NCI-H2081 (cell line): ENCODE measurements around the gene CTU2.
A peak's percentile ranks its signal among the peaks of the same experiment; 100 is the strongest.

Source experiments
- DNase-seq, 2 experiments: peaks; one replicate each; lab custom pipeline; 2025; lab: John Stamatoyannopoulos, UW

The CTU2 gene

DNA sequence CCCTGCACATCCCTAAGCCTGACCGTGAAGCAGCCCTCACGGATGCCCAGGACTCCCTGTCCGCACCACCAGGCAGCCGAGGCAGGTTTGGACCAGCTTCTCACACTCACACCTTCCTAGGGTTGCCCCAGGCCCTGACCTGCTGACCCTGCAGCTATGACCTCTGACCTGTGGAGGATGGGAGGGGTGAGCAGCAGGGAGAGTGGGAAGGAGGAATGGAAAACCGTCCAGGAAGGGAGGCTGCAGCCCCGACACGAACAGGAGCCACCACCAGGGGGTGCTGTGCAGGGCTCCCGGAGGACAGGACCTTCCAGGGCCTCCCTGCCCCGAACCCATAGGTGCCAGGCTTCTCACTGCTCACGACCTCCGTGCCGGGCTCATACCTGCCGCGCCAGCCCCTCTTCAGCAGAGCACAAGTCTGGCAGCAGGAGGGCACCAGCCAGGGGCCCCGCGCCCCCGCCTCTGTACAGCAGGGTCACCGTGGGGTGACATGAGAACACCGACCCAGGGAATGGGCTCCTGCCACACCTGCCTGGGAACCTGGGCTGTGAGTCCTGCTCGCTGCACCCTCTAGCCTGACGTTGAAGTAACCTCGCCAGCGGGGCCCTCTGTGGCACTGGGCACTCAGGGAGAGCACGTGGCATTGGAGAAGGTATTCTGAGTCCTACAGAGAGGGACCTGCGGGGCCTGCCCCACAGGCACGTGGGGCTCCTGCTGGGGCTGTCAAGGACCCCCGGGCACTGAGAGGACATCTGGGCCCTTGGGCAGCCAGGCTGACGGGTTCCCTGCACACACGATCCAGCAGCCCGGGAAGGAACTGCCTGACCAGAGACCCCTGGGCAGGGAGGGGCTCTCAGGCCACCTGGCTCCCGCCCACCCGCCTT is 37.6 kb downstream of the CTU2 start:
- peak; percentile 21 to 26 for DNase-seq

DNA sequence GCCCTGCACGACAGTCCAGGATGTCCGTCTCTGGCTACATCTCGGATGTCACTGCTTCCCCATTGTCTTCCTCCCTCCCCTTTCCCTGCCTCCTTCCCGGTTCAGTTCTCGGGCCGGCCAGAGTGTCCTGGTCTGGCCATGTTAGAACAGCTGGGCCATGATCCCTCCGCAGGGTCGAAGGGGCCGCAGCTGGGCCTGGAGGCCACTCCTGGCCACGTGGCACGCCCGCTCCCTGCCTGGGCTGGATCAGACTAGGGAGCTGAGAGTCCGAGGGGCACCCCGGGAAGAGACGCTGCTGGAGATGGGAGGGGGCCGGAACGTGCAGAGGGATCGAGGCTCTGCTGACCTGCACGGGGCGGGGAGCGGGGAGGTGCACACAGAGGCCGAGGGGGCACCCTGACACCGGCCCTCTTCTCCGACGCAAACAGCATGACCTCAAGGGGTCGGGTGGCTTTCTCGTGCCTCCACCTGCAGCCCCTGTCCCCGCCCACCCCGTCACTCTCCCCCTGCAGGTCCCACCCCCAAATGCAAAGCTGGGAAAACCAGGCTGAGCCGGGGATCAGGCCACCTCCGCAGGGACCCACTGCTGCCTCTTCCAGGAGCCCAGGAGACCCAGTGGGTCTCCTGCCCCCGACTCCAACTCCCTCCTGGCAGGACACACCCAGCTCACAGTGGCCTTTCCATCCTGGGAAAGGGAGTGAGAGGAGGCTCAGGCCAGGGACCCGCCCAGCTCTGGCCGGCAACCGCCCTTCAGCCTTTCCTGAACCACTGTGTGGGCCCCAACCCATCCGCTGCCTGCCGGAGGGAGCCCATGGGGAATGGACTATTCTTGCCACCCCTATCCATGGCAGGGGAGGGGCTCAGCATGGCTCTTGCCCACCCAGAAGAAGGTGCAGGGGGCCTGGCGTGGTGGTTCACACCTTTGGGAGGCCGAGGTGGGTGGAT is 38.5 kb downstream of the CTU2 start:
- no peak for DNase-seq

DNA sequence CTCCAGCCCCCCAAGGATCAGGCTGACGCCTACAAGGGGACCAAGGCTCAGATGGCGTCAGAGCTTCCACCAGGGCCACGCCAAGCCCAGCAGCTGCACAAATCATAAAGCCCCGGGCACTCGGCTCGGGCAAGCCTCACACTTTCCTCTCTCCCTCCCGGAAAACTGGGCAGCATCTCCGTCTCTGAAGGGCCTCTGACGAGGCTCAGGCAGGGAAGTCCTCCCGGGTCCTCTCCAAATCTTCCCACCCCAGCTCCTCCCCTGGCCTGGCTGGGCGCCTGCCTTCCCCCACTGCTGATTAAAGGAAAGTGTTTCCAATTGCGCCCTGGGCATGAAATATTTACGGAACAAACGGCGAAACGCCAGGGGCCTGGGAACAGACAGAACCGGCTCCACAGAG is 40.2 kb downstream of the CTU2 start:
- DNase-seq, result no peak

DNA sequence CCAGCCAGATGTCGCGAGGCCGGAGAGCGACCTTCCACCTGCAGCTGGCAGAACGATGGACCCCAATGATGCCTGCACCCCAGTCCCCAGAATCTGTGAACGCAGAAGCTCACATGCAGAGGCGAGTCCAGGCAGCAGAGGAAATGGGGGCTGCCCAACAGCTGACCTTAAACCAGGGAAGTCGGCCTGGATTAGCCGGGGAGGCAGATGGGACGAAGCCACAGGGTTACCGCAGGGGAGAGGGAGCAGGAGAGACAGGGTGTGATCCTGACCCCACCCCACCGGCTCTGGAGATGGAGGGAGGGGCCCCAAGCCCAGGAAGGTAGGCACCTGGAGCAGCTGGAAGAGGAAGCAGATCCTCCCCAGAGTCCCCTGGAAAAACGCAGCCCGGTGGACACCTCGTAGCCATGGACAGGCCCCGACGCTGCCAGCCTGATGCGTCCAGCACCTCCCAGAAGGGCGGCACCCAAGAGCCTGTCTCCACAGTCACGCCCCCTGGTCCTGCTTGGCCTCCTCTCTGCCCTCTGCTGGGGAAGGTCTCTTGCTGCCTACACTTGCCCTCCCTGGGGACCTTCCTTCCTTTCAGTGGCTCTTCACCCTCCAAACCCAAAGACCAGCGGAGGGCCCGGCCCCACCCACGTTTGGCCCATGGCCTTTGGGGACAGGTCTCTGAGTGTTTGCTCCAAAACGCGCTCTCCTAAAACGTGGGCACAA is 41.4 kb downstream of the CTU2 start:
- no peak for DNase-seq

DNA sequence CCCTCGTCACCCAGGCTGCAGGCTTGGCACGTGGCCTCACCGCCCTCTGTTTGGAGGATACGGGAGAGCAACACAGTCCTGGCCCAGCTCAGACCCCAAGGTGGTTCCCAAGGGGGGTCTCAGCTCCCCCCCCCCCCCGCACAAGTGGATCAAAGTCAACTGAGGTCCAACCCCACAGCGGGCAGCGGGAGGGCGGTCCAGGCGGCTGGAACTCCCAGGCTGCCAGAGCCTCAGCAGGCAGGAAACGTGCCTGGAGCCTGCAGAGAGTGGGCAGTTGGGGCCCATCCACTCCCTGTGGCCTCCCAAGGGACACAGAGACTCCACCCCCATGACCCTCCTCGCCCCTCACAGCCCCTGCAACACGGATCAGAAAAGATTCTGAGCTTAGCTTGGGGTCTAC is 42.1 kb downstream of the CTU2 start:
- no peak for DNase-seq

DNA sequence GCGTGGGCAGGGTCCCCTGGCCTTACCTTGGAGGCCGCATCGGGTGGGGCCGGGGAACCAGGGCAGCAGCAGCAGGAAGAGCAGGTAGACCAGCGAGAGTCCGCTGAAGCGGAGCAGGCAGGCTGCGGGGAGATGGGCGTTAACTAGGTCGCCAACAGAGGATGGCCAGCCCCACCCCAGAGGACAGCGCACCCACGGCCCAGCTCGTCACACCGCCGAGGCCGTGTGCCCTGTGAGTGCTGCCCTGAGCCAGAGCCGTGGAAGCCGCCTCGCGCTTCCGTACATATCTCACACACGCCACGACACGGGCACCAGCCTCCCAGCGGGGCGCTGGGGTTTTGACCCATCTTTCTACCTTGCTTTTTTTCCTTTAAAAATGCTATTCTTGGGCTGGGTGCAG is 43.1 kb downstream of the CTU2 start:
- no peak for DNase-seq

DNA sequence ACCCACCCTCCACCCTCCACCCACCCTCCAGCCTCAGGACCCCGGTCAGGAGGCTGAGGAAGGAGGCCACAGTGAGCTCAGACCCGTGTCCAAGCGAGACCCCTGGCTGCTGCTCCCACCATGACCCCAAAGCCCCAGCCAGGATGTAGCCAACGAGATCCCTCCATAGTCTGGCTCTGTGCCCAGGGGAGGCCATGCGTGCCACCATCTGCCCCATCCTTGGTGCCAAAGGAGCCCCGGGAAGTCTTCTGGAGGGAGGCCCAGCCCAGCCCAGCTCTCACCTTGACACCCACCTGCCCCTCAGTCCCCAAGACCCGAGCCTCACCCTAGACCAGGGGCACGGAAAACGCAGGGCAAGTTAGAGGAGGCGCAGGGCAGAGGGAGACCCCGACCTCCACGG is 44.6 kb downstream of the CTU2 start:
- no peak for DNase-seq

DNA sequence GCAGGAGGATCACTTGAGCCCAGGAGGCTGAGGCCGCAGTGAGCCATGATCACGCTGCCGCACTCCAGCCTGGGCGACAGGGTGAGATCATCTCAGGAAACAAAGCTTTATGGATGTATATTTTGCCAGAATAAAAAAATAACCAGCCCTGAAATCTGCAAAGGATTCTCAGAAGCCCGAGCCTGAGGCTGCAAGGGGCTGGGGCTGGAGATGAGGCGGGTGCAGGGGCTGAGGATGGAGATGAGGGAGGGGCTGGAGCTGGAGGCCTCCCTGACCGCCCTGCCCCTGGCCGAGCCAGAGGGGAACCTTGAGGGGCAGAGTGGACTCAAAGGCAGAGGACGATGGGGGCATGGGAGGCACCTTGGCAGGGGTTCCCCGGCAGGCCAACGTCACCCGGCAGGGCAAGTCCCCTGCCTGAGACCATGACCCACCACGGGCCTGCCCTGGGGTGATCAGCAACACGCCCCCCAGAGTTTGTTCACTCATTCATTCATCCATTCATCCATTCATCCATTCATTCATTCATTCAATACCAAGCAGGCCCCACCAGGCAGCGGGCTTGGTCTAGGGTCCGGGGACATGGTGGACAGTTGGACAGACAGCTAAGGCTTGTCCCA is 46.2 kb downstream of the CTU2 start:
- DNase-seq, result no peak

DNA sequence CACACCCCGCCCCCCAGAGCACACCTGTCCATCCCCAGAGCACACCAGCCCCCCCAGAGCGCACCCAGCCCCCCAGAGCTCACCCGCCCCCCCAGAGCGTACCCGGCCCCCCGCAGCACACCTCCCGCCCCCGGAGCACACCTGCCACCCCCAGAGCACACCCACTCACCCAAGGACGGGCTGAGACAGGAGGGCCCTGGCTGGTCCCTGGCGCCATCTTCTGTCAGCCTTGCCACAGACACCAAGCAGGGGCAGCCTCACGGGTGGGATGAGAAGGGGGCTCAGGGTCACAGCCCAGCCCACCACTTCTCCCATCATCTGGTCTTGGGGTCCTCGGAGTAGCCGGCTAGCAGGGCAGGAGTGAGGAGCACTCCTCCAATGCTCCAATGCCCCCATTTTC is 46.9 kb downstream of the CTU2 start:
- DNase-seq, result no peak

DNA sequence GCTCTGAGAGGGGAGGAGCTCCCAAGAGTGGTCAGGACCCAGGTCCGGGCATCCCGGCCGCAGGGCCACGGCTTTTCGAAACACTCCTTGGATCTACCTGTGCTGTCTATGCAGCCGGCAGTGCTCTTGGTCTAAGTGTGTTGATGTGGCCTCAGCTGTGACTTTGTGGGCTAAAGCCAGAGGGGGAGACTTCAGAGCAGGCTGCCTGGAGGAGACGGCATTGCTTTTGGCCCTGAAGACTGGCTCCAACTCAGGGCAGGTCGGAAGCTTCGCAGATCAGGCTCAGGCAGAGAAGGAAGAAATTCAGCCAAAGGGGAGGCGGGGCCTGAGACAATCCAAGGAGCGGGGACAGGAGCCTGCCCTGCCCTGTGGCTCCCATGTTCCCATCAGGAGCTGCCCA is 47.3 kb downstream of the CTU2 start:
- no peak for DNase-seq

DNA sequence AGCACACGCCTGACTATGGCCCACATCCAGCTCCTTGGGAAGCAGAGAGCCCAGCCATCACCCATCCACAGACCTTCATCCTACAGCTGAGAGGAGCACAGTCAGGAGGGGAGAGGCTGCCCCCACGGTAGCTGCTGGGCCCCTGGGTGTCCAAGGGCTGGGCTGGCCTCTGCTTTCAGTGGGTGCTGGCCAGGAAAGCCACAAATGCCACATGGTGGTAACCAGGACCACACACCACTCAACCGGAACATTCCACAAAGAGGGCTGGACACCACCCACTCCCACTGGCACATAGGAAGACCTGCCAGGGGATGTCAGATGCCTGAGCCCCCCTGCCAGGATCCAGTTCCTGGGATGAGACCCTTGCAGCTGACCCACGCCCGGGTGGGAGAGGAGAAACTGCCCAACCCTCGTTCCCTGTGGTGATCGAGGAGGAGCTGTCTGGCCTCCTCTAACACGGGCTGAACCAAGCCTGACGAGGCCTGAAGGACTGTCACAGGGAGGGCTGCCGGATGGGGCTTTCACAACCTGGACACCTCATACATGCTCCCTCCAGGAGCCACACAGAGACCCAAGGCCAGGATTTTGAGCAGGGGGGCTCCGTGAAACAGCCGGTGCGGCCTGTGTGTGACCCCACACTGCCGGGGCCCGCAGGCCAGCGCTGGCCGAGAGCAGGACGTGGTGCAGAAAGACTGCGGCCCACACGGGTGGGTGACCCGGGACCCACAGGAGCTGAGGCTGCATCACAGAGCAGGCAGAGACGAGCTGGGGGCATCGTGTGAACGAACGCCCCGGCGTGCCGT is 48.0 kb downstream of the CTU2 start:
- no peak for DNase-seq

DNA sequence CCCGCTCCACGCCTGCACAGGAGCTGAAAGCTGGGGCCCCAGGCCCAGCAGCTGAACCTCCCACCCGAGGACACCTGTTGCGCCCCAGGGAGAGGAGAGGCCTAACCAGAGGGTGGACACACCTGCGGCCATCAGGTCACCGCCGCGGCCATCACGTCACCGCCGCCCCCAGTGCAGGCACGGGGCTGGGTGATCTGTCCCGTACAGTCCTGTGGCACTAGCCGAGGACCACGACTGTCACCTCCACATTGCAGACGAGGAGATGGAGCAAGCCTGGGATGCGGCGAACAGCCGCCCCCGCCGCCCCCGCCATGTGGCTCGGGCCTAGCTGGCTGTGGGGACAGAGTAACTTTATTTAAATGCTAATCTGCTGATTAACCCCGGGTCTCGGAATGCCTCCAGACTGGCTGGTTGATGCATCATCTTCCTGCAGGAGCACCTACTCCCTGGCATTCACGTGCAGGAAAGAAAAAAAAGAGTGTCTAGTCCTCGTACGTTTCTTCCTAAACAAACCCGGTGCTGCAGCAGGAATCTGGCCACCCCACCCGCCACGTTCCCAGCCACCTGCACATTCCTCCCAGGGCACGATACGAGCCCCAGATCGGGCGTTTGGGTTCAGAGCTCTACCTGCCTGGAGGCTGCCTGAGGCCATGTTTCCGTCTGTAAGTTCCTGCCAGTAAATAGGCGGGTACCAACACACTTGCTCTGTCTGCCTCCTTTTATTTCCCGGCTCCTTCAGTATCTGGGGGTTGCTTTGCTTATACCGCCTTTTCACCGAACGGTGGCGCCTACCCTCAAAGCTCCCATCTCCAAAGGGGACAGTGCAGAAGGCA is 48.8 kb downstream of the CTU2 start:
- no peak for DNase-seq

DNA sequence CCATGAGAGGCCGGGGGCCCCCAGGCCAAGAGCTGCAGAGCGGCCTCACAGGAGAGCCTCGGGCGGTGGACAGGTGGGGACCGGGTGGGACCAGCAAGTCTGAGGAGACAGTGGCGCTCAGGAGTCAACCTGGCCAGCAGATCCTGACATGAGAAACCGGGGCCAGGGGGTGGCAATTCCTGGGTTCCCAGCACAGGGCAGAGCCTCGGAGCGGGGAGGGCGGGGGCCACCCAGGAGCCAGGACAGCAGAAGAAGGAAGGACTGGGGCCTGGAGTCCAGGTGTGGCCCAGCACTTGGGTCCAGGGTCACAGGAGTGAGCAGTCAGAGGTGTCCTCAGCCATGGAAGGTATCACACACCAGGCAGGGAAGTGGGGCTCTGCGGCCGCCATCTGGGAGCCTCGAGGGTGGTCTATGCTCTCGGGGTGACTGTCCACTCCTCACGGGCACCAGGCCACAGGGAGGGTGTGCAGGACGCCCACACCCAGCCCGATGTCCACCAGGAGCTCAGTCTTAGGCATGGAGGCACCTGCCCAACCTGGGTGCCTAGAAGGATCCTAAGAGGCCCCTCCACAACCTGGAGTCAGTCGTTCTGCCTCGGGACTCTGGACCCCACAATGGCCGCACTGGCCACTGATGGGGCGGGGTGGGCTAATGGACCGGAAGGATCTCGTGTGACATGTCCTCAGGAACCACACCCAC is 49.6 kb downstream of the CTU2 start:
- no peak for DNase-seq

DNA sequence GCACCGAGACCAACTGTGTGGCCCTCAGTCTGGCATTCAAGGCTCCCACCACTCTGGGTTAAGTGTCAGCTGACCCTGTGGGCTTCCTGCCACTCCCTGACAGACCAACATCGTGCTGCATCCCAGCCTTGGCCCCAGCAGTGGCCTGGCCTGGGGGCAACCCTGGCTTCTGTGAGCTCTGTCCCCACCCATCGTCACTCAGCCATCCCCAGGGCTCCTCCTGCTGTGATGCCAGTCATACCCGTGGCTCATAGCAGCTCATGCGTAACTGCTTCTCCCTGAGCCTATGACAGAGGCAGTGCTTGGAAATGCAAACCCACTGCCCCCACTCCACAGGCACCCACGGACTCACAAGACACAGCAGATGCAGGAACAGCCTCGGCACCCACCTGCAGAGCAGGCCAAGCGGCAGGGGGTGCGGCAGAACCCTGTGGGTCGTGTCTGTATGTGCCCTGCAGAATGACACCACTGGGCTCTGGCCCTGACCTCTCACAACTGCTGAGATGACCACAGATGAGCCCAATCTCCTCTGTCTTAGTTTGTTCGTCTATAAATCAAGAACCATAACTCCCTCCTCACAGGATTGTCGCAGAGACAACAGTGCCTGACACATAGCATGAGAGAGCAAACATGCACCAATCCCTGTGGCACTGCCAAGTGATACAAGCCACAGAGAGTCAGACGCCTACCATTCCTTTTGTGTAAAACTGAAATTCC is 52.1 kb downstream of the CTU2 start:
- no peak for DNase-seq

DNA sequence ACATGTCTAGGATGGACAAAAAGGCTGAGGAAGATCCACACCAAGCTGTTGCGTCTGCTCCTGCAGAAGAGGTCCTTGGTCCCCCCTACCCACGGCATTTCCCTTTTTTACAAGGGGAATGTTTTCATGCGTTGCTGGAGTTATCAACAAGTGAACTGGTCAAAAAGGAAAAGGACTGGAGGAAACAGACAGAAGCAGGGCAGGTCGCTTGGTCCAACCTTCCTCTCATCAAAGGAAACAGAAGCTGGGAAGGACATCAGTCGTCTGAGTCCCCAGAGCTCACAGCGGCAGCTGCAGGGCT is 52.6 kb downstream of the CTU2 start:
- DNase-seq, result no peak

DNA sequence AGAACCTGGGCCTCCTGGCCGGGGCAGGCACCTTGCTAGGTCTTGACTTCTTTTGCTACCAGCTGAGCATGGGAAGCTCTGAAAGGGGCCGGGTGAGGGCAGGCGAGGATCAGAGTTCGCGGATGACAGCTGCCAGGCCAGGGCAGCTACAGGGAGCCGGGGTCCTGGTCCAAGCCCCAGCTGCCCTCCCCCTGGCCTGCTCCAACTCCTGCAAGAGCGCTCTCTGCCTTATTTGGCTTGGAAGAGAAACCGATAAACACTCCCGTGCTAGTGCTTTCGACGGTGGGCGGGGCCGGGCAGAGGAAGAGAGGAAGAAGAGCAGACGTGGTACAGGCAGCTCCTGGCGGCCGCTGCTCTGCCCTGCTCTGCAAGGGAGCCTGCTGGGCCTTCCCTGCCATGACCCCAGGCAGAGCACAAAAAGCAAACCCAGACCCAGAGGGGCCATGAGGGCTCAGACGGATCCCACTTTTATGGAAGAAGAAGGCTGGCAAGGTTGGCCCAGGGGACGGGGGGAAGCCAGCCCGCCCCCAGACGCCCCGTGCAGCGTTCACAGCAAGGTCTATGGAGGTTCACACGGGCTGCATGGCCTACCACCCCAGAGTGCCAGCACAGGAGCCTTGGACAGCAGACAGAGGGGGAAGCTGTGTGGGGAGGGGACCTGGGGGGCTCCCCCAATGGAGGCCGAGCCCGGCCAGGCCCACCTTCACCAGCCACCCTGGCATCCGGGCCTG is 53.1 kb downstream of the CTU2 start:
- DNase-seq, result no peak

DNA sequence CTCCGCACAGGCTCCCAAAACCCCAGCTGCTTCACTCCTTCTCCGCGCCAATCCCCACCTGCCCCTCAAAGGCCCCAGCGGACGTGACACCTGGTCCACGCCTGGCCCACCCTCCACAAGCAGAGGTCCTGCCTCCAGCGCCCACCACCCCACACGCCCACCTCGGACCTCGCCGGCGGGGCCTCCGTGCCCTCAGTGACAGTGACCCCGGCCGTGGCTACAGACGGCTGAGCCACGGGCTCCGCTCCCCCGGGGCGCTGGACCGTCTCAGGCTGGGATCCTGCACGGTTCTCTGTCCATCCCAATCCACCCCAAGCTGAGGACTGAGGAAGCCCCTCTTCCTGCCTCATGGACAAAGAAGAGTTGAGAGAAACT is 53.7 kb downstream of the CTU2 start:
- no peak for DNase-seq

DNA sequence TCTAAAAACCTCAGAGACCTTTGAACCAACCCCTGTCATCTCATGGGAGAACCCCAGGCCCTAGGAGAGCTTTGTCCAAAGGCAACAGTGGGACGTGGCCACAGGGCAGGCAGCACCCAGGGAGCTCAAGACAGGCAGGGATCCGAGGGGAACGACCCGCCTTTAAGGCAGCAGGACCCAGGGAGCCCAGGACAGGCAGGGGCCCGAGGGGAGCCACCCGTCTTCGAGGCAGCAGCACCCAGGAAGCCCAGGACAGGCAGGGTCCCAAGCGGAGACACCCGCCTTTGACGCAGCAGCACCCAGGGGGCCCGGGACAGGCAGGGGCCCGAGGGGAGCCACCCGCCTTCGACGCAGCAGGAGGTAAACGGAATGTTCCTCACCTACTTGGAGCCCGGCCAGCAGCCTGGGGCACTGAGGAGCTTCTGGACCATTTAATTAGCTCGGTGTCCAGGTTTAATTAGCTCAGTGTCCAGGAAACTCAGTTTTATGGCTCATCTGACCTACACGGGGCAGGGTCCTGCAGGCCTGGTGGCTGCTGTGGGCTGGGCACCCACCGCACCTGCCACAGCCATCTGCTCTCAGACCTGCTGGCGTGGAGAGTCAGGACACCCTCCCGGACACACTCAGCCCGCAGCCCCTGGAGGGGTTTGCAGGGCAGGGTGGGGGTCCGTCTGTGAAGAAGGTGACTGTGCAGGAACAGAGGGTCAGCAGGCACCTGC is 54.3 kb downstream of the CTU2 start:
- DNase-seq, result no peak
